Loucy (cell line): Measurements from ENCODE around the gene ZBTB20.

Source experiments
- EZH2phosphoT487 ChIP-seq: fragments of 200-600 bp; IDR thresholded peaks from 2 replicates; pipeline ENCODE4 v1.6.1; 2018; ENCODE audit warnings: antibody characterized with exemption, mild to moderate bottlenecking, moderate library complexity, borderline replicate concordance
- TF ChIP-seq, protein P1 (sequence below): fragments of 200-600 bp; sonication (generic); conservative IDR thresholded peaks from 2 replicates; pipeline ENCODE4 v1.5.1; 2014; ENCODE audit warnings: mild to moderate bottlenecking, antibody characterized with exemption, low read length

DNA sequence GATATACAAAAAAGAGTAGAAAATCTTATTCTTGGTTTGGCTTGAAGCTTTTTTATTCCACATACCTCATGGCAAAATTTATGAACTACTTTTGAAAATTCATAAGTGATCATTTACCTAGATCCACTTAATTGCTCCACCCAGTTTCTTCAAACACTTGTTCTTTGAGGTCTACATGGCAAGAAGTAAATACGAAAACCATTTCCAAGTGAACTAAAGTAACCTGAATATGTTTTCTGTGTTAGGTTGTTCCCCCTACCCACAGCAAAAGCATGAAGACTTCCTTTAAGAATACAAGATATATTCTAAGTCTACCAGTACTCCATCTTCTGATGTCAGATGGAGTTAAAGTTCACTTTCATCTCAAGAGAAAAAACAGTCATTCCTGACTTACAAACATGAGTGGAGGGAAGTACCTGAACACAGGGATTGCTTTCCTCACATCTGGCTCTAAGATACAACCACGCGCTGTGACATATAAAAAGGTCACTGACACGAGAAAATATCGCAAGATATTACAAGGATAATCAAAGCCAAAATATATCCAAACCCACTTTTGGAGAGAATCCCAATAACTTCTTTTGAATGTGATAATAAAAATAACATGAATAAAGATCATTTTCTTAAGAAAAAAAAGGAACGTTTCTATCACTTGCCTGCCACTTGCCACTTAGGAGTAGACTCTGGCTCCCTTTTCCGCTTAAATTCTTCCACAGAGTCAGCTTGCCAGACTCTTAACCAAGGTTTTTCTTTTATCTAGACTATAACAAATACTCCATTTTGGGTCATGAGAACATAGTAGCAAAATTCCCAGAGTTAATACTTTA lies 428.8 kb downstream of the ZBTB20 start:
- TF ChIP-seq EZH2phosphoT487, result no peak
- TF ChIP-seq, protein P1, sequence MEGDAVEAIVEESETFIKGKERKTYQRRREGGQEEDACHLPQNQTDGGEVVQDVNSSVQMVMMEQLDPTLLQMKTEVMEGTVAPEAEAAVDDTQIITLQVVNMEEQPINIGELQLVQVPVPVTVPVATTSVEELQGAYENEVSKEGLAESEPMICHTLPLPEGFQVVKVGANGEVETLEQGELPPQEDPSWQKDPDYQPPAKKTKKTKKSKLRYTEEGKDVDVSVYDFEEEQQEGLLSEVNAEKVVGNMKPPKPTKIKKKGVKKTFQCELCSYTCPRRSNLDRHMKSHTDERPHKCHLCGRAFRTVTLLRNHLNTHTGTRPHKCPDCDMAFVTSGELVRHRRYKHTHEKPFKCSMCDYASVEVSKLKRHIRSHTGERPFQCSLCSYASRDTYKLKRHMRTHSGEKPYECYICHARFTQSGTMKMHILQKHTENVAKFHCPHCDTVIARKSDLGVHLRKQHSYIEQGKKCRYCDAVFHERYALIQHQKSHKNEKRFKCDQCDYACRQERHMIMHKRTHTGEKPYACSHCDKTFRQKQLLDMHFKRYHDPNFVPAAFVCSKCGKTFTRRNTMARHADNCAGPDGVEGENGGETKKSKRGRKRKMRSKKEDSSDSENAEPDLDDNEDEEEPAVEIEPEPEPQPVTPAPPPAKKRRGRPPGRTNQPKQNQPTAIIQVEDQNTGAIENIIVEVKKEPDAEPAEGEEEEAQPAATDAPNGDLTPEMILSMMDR, result no peak
